Subcutaneous abdominal adipose tissue (tissue), 5 donors: Measurements from ENCODE around the gene RFPL4A.

Experiments
- H3K27ac ChIP-seq: one replicate; pipeline ENCODE4 v1.7.0; 2013; ENCODE audit warnings: low read depth, mild to moderate bottlenecking, inconsistent platforms, low read length, moderate library complexity
- H3K27me3 ChIP-seq, 5 donors: one replicate each; pipeline ENCODE4 v1.7.0; 2013; ENCODE audit warnings: low read length in 5 of 5, inconsistent platforms in 1 of 5; ENCODE audit not compliant: control insufficient read depth in 5 of 5, insufficient read depth in 4 of 5
- H3K36me3 ChIP-seq, 5 donors: one replicate each; pipeline ENCODE4 v1.7.0; 2013; ENCODE audit warnings: low read length in 5 of 5; ENCODE audit not compliant: control insufficient read depth in 5 of 5, insufficient read depth in 5 of 5
- H3K4me1 ChIP-seq, 5 donors: one replicate each; pipeline ENCODE4 v1.7.0; 2013; ENCODE audit warnings: low read length in 5 of 5, mild to moderate bottlenecking in 3 of 5, moderate library complexity in 1 of 5; ENCODE audit not compliant: control insufficient read depth in 5 of 5, insufficient read depth in 5 of 5
- H3K4me3 ChIP-seq, 5 donors: one replicate each; pipeline ENCODE4 v1.7.0; 2013; ENCODE audit warnings: low read length in 5 of 5, low read depth in 1 of 5
- H3K9ac ChIP-seq, 5 donors: one replicate each; pipeline ENCODE4 v1.7.0; 2013; ENCODE audit warnings: low read length in 5 of 5, mild to moderate bottlenecking in 4 of 5, moderate library complexity in 3 of 5
- H3K9me3 ChIP-seq, 5 donors: one replicate each; pipeline ENCODE4 v1.7.0; 2013; ENCODE audit warnings: low read length in 5 of 5; ENCODE audit not compliant: control insufficient read depth in 5 of 5
- donor health status: healthy.
- donor health status: healthy.
- donor health status: healthy.
- donor health status: healthy.
- donor health status: healthy.

RFPL4A gene

DNA sequence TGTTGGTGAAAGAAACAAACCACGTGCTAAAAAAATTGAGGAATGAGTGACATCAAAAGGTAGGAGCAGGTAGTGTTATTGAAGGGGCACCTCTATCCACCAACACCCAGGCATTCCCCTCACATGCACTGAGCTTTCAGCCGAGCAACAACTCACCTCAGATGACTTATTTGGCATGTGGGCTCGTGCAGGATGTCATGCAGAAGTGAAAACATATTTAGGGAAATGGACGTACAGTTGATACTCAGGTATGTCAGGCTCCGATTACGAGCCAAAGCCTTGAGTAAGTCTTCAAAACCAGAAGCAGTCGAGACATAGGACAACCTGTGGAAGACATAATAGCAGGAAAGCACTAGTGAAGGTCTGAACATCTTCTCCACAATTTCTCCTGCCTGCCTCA lies 42.5 kb downstream of the RFPL4A start:
- no peak overlapping the region for H3K27ac ChIP-seq
- H3K4me1 ChIP-seq = no peaks in the 10 kb centered on the region
- H3K36me3 ChIP-seq = no peaks in the 10 kb centered on the region
- no peak overlapping the region for H3K9ac ChIP-seq
- H3K9me3 ChIP-seq = peaks cover 0 to 3% (median 0%) of the 10 kb centered on the region in 5 donors
- no peaks in the 10 kb centered on the region for H3K27me3 ChIP-seq
- H3K4me3 ChIP-seq = no peak overlapping the region

DNA sequence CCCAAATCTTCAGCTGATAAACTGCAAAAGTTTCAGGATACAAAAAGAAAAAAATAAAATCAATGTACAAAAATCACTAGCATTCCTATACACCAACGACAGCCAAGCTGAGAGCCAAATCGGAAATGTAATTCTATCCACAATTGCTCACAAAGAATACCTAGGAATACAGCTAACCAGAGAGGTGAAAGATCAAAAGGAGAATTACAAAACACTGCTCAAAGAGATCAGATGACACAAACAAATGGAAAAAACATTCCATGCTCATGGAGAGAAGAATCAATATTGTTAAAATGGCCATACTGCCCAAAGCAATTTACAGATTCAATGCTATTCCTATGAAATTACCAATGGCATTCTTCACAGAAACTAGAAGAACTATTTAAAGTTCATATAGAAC lies 43.4 kb downstream of the RFPL4A start:
- peaks cover 0 to 5% (median 0%) of the 10 kb centered on the region in 5 donors for H3K9me3 ChIP-seq
- no peak overlapping the region for H3K27ac ChIP-seq
- no peaks in the 10 kb centered on the region for H3K4me1 ChIP-seq
- H3K9ac ChIP-seq = no peak overlapping the region
- H3K27me3 ChIP-seq = no peaks in the 10 kb centered on the region
- H3K4me3 ChIP-seq = no peak overlapping the region
- H3K36me3 ChIP-seq = no peaks in the 10 kb centered on the region

DNA sequence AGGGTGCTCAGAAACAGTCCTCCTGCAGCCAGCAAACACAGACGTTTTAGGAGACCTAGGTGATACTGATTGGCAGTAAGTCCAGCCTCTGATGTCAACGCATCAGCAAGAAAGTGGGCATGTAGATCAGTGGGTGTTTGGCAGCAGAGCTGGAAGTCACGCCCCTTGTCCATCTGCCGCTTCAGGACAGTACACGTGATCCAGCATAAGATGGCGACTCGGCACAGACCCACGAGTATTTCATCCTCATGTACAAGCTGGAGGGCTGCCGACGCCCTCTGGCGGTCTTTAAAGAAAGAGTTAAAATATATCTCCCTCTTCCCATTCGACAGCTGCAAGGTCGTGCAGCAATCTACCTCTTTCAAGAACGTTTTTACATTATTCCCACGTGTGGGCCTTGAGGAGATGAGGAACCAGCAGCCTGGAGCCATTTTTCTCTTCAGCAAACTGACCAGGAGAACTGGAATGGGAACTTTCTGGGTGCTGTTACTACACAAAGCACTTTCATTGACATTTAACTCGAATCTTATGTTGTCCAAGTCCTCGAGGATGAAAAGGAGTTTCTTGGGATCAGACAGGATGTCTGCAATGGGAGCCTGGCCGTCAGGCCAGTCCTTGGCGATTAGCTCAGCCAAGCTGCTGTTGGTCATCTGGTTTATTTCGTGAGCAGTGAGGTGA lies 50.6 kb downstream of the RFPL4A start:
- H3K27me3 ChIP-seq = peaks cover 0 to 5% (median 0%) of the 10 kb centered on the region in 5 donors
- H3K36me3 ChIP-seq = no peaks in the 10 kb centered on the region
- H3K4me1 ChIP-seq = peaks cover 0 to 4% (median 4%) of the 10 kb centered on the region in 5 donors
- H3K4me3 ChIP-seq = peak overlapping the region in 2 of 5 donors; percentile 11 to 57
- peaks cover 0 to 7% (median 0%) of the 10 kb centered on the region in 5 donors for H3K9me3 ChIP-seq
- H3K27ac ChIP-seq = no peak overlapping the region
- H3K9ac ChIP-seq = no peak overlapping the region

- Histone ChIP-seq H3K4me3 (no peak overlapping the region), H3K36me3 (no peaks in the 10 kb centered on the region), H3K27me3 (peaks cover 0 to 8% (median 0%) of the 10 kb centered on the region in 5 donors), H3K9me3 (peaks cover 0 to 6% (median 0%) of the 10 kb centered on the region in 5 donors), H3K27ac (no peak overlapping the region), H3K4me1 (peaks cover 0 to 4% (median 4%) of the 10 kb centered on the region in 5 donors), H3K9ac (no peak overlapping the region)
Observed at GRCh38 chr19:55811340-55811739, 52.4 kb downstream of the RFPL4A start.

DNA sequence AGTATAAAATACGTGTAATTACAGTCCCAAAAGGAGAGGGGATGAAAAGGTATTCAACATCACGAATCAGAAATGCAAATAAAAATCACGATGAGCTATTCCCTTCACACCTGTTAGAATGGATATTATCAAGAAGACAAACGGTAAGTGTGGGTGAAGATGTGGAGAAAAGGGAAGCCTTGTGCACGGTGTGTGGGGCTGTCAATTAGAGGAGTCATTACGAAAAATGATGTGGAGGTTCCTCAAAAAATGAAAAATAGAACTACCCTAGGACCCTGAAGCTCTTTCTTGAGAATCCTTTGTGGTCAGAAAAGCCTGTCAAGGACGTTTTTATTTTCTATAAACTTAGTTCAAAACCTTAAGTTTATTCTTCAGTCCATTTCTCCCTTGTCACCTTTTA lies 53.6 kb downstream of the RFPL4A start:
- peaks cover 0 to 2% (median 0%) of the 10 kb centered on the region in 5 donors for H3K9me3 ChIP-seq
- no peaks in the 10 kb centered on the region for H3K36me3 ChIP-seq
- peaks cover 0 to 4% (median 4%) of the 10 kb centered on the region in 5 donors for H3K4me1 ChIP-seq
- H3K9ac ChIP-seq = no peak overlapping the region
- H3K27me3 ChIP-seq = peaks cover 0 to 8% (median 0%) of the 10 kb centered on the region in 5 donors
- no peak overlapping the region for H3K27ac ChIP-seq
- H3K4me3 ChIP-seq = no peak overlapping the region
